Left lung (tissue), 10 donors: Measurements from ENCODE around the gene TMEM238L. TPM values are rescaled to one million over a fixed set of nuclear protein-coding genes. Genes with fewer than 3 reads are reported as not detected.

ENCODE experiments used
- ATAC-seq: fragments of 200-7000 bp; cut with Tn5 transposase; one replicate; pipeline ENCODE4 v1.9.1; 2020; ENCODE audit warnings: moderate library complexity
- DNase-seq, 4 donors: peaks; one replicate each; pipeline ENCODE4 v3.0.0-alpha.2; 2013 to 2020
- H3K27ac ChIP-seq, 2 donors: fragments of 200-600 bp; sonication (generic) in 1 of 2; one replicate each; pipeline versions ENCODE4 v1.5.0 to v1.8.0; 2020 to 2021
- H3K27me3 ChIP-seq, 2 donors: fragments of 200-600 bp; sonication (generic) in 1 of 2; one replicate each; pipeline versions ENCODE4 v1.5.0 to v1.8.0; 2020 to 2021
- H3K36me3 ChIP-seq, 2 donors: fragments of 200-600 bp; sonication (generic) in 1 of 2; one replicate each; pipeline versions ENCODE4 v1.5.0 to v1.8.0; 2020 to 2021
- H3K4me1 ChIP-seq, 2 donors: fragments of 200-600 bp; one replicate each; pipeline ENCODE4 v1.8.0; 2021
- H3K4me3 ChIP-seq, 2 donors: fragments of 200-600 bp; sonication (generic) in 1 of 2; one replicate each; pipeline versions ENCODE4 v1.5.0 to v1.8.0; 2020 to 2021; ENCODE audit warnings: mild to moderate bottlenecking in 1 of 2
- H3K9me3 ChIP-seq, 2 donors: fragments of 200-600 bp; sonication (generic) in 1 of 2; one replicate each; pipeline versions ENCODE4 v1.5.0 to v1.8.0; 2020 to 2021
- intact Hi-C, 2 donors: fragments of 100-400 bp; cut with DNase I; formaldehyde crosslinking; loops; one replicate each; pipeline versions ENCODE4 v1.11.2 to v1.14.2; 2022
- polyA plus RNA-seq, 6 donors: library from polyadenylated mRNA; unstranded; fragments of 120-200 nt; gene quantifications; one replicate each; pipeline ENCODE4 v1.2.1, GENCODE V29; 2013; ENCODE audit not compliant: insufficient read length in 6 of 6
- total RNA-seq, 2 donors: library from RNA; stranded (reverse); fragmentation: NEBNext Ultra II Directional; extraction: Animal tissue kit (Norgen Biotek cat#: 25700); gene quantifications; one replicate each; pipeline ENCODE4 v1.2.1, GENCODE V29; 2021
- TF ChIP-seq, protein P1 (sequence below), 2 donors: fragments of 200-600 bp; sonication (generic) in 1 of 2; IDR thresholded peaks; one replicate each; pipeline versions ENCODE4 v1.5.0 to v1.8.0; 2021; ENCODE audit warnings: antibody characterized with exemption in 2 of 2
- donor health status: DM: no; HTN: yes; CAD: no.
- donor health status: DM: no; HTN: no; CAD: no.

The TMEM238L gene
- total and polyA plus RNA-seq, 8 donors, result 0.21 to 0.34 TPM; not detected in 6

DNA sequence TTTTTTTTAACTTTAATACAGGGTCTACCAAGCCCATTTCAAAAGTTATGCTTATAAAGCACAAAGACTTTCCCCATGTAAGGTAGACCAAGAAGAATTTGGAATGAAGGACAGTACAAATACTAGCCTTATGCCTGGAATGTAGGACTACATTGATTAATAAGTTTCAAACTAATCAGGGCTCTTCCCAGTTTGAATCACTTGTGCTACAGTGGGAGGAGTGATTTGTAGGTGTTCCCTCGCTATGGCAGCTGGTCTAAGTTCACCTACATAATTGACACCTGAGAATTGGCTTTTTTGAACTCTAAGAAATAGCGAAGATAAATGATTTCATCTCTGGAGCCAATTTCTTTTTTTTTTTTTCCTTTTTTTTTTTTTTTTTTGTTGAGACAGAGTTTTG, 18.6 kb downstream of the TMEM238L start:
- Histone ChIP-seq H3K36me3 (no peaks in the 10 kb centered on the region), H3K4me3 (no peak overlapping the region), H3K4me1 (no peaks in the 10 kb centered on the region), H3K9me3 (peaks cover 0 to 5% of the 10 kb centered on the region in 2 donors), H3K27me3 (no peaks in the 10 kb centered on the region), H3K27ac (no peak overlapping the region)
- no peak for DNase-seq
- intact Hi-C loops, result no loop called here
- TF ChIP-seq, protein P1, sequence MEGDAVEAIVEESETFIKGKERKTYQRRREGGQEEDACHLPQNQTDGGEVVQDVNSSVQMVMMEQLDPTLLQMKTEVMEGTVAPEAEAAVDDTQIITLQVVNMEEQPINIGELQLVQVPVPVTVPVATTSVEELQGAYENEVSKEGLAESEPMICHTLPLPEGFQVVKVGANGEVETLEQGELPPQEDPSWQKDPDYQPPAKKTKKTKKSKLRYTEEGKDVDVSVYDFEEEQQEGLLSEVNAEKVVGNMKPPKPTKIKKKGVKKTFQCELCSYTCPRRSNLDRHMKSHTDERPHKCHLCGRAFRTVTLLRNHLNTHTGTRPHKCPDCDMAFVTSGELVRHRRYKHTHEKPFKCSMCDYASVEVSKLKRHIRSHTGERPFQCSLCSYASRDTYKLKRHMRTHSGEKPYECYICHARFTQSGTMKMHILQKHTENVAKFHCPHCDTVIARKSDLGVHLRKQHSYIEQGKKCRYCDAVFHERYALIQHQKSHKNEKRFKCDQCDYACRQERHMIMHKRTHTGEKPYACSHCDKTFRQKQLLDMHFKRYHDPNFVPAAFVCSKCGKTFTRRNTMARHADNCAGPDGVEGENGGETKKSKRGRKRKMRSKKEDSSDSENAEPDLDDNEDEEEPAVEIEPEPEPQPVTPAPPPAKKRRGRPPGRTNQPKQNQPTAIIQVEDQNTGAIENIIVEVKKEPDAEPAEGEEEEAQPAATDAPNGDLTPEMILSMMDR (IDR thresholded peaks at IDR 0.05), result no peak
- ATAC-seq, result no peak

DNA sequence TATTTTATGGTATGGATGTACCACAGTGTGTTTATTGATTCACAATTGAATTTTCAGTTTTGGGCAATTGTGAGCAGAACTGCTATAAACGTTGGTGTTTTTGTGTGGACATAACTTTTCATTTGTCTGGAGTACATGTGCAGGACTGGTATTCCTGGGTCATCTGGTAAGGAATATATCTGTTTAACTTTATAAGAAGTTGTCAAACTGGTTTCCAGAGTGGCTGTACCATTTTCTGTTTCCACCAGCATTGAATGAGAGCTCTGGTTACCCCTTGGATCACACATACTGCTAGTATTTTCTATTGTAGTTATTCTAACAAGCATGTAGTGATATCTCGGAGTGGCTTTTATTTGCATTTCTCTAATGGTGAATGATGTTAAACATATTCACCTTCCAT, 24.3 kb downstream of the TMEM238L start:
- ATAC-seq, result no peak
- TF ChIP-seq, protein P1 (IDR thresholded peaks at IDR 0.05), result no peak
- DNase-seq, result no peak
- peaks cover 0 to 5% of the 10 kb centered on the region in 2 donors for H3K9me3 ChIP-seq
- H3K4me1 ChIP-seq, result no peaks in the 10 kb centered on the region
- intact Hi-C loops, result no loop called here
- H3K4me3 ChIP-seq, result no peak overlapping the region
- H3K27me3 ChIP-seq, result no peaks in the 10 kb centered on the region
- H3K27ac ChIP-seq, result no peak overlapping the region
- H3K36me3 ChIP-seq, result no peaks in the 10 kb centered on the region

DNA sequence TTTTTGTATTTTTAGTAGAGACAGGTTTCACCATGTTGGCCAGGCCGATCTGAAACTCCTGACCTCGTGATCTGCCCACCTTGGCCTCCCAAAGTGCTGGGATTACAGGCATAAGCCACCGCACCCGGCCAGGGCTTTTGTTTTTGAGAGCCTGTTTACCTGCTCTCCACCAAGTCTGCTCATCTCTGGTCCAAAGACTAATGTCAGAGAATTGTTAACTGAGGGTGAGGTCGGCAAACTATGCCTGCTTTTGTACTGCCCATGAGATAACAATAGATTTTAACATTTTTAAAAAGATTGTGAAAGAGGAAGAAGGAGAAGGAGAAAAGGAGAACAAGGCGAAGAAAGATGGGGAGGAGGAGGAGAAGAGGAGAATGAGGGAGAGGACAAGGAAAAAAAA, 26.0 kb downstream of the TMEM238L start:
- Histone ChIP-seq H3K4me3 (no peak overlapping the region), H3K27ac (no peak overlapping the region), H3K27me3 (no peaks in the 10 kb centered on the region), H3K4me1 (no peaks in the 10 kb centered on the region), H3K36me3 (no peaks in the 10 kb centered on the region), H3K9me3 (peaks cover 0 to 4% of the 10 kb centered on the region in 2 donors)
- intact Hi-C loops, result no loop called here
- ATAC-seq (no peak), DNase-seq (no peak)
- TF ChIP-seq, protein P1 (IDR thresholded peaks at IDR 0.05), result no peak

DNA sequence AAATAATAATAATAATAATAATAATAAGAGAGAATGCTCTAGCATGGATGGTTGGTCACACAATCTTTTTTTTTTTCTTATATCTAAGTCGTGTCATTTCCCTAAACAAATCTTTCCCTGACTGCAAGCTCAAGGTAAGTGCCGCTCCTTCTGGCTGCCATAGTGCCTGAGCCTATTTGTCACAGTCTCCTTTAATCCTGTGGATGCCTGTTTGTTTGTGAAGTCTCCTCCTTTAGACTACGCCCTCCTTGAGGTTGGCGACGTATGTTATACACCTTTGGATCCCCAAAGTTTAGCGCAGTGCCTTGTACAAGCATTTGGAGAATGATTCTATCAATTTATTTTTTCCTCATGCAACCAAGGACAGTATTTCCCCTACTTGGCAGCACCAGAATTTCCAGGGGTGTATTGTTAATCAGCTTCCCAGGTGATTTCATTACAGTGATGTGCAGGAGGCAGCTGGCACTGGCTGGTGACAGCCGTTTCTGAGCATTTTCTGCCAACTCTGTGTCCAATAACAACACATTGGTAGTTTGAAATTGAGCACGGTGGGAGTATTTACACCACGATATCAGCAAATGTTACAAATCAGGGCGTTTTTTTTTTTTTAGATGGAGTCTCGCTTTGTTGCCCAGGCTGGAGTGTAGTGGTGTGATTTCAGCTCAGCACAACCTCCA, 26.6 kb downstream of the TMEM238L start:
- DNase-seq (no peak), ATAC-seq (no peak)
- Histone ChIP-seq H3K4me3 (no peak overlapping the region), H3K27ac (no peak overlapping the region), H3K4me1 (no peaks in the 10 kb centered on the region), H3K9me3 (peaks cover 0 to 4% of the 10 kb centered on the region in 2 donors), H3K27me3 (no peaks in the 10 kb centered on the region), H3K36me3 (no peaks in the 10 kb centered on the region)
- TF ChIP-seq, protein P1 (IDR thresholded peaks at IDR 0.05), result no peak
- intact Hi-C loops, result no loop called here

DNA sequence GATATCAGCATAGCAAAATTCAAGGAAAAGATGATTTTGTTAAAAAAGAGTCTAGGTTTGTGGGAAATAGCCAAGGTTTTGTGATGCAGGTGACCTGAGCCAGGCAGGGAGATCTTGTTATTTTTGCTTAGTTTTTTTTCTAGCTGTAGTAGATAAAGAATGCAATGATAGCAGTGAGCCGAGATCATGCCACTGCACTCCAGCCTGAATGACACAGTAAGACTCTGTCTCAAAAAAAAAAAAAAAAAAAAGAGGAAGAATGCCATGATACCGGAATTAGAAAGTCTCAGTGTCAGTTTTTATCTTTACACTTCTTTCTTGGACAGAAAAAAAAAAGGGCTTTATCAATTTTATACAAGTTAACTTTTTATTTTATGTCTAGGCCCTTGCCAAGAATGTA, 27.5 kb downstream of the TMEM238L start:
- intact Hi-C loops, result no loop called here
- TF ChIP-seq, protein P1 (IDR thresholded peaks at IDR 0.05), result no peak
- Histone ChIP-seq H3K27ac (no peak overlapping the region), H3K9me3 (peaks cover 0 to 8% of the 10 kb centered on the region in 2 donors), H3K4me1 (no peaks in the 10 kb centered on the region), H3K27me3 (no peaks in the 10 kb centered on the region), H3K4me3 (no peak overlapping the region), H3K36me3 (no peaks in the 10 kb centered on the region)
- ATAC-seq, result no peak
- no peak for DNase-seq
